ENCODE data around the gene FAM131B. TPM values are rescaled to one million over a fixed set of nuclear protein-coding genes. Genes with fewer than 3 reads are reported as not detected.
A peak's percentile ranks its signal among the peaks of the same experiment; 100 is the strongest.

The FAM131B gene
- total and polyA plus RNA-seq, 2 of the 8 experiments (the other 6 are each of a cell fraction or from before 2014, with no cell fraction given), result 23.1 to 38.2 TPM

GRCh38 chr7:143408252-143408685 lies 45.8 kb upstream of the FAM131B start:
- H3K56ac ChIP-seq (replicated peaks; ENCODE audit: insufficient read length, low read depth, low read length), result peak overlapping the region; percentile 56
- H4K8ac ChIP-seq (ENCODE audit: extremely low read depth, insufficient read depth, low read length), result peak overlapping the region; percentile 69
- 3% methylated on average over 16 of the region's 20 CpGs; no CpG with 5 or more reads in 1 of the 2 experiments for WGBS, 2 experiments (ENCODE audit: extremely low coverage in 1 of 2, insufficient coverage in 1 of 2, insufficient read length in 1 of 2, insufficient replicate concordance in 2 of 2, low coverage in 1 of 2, low lambda C conversion rate in 2 of 2, missing lambda C conversion rate in 1 of 2)
- FAIRE-seq, result no peak
- peak overlapping the region; percentile 4 for H4K5ac ChIP-seq (ENCODE audit: insufficient read length, low read depth, low read length)
- H4K91ac ChIP-seq (replicated peaks; ENCODE audit: insufficient read length, low read length), result peak overlapping the region; percentile 50
- H3K79me1 ChIP-seq (ENCODE audit: low read depth, low read length), result peaks cover 13% of the 10 kb centered on the region
- H3K27me3 ChIP-seq (replicated peaks in 1 of 4; ENCODE audit: control insufficient read depth in 3 of 4, extremely low read depth in 1 of 4, insufficient read depth in 3 of 4, low read length in 3 of 4), result no peaks in the 10 kb centered on the region
- peak overlapping the region; percentile 86 to 91 (median 88) for H3K4me3 ChIP-seq (ENCODE audit: extremely low read depth in 1 of 4, insufficient read depth in 2 of 4, low read depth in 3 of 4, low read length in 4 of 4)
- H2BK20ac ChIP-seq (ENCODE audit: low read length), result peak overlapping the region; percentile 53; the same call in 1 of the 2 replicates
- H3K18ac ChIP-seq (ENCODE audit: extremely low read depth, low read length), result peak overlapping the region; percentile 78
- H3K79me2 ChIP-seq (ENCODE audit: control insufficient read depth in 1 of 2, insufficient read depth in 2 of 2, low read length in 2 of 2), result peaks cover 0 to 44% of the 10 kb centered on the region in 2 experiments; a peak in 3 of 4 replicates
- H2BK5ac ChIP-seq (ENCODE audit: low read depth, low read length), result peak overlapping the region; percentile 94; the same call in 1 of the 2 replicates
- peak overlapping the region; percentile 75; the same call in 1 of the 2 replicates for H2BK12ac ChIP-seq (ENCODE audit: low read depth, low read length)
- peak overlapping the region; percentile 96; the same call in 1 of the 2 replicates for H2AK5ac ChIP-seq (ENCODE audit: low read depth, low read length)
- peak overlapping the region; percentile 29 for H2BK120ac ChIP-seq (replicated peaks; ENCODE audit: low read depth, low read length)
- H3K4ac ChIP-seq (replicated peaks; ENCODE audit: insufficient read length, low read depth, low read length), result peak overlapping the region; percentile 91
- no peak overlapping the region for H2AFZ ChIP-seq (ENCODE audit: low read length)
- H2BK15ac ChIP-seq (ENCODE audit: low read length), result peak overlapping the region; percentile 84
- H3K36me3 ChIP-seq (ENCODE audit: control insufficient read depth in 2 of 4, insufficient read depth in 4 of 4, low read length in 3 of 4), result peaks cover 0 to 7% (median 3%) of the 10 kb centered on the region in 4 experiments; a peak in 4 of 8 replicates
- H3K9ac ChIP-seq (replicated peaks in 1 of 4; ENCODE audit: extremely low read depth in 1 of 4, low read depth in 3 of 4, low read length in 3 of 4), result peak overlapping the region in 3 of 4 experiments; percentile 67 to 77 (median 74); a peak in 6 of 7 replicates
- peak overlapping the region; percentile 71 for H3K27ac ChIP-seq (ENCODE audit: low read depth, low read length)
- ChIA-PET POLR2A (ENCODE audit: partially characterized antibody) (interaction anchor here (0.8 to 25.2 kb wide), 14 partner anchors 8 to 120 kb away, joined by 3 to 518 read pairs (median 4); partner anchors contain the start of genes CASP2 and ZYX), CTCF (ENCODE audit: partially characterized antibody) (interaction anchor here (1.2 to 23.5 kb wide), 11 partner anchors 8 to 168 kb away, joined by 3 to 359 read pairs (median 7); partner anchors contain the start of gene ZYX)
- H3K4me1 ChIP-seq (replicated peaks in 1 of 4; ENCODE audit: control insufficient read depth in 3 of 4, insufficient read depth in 4 of 4, low read length in 3 of 4), result peaks cover 18 to 42% (median 31%) of the 10 kb centered on the region in 4 experiments
- TF ChIP-seq POLR2AphosphoS5 (IDR thresholded peaks at IDR 0.05; ENCODE audit: low read depth, low read length) (0 out of 2 replicates have a peak, but pooled peaks have one; percentile 4), PHF8 (conservative IDR thresholded peaks at IDR 0.05; ENCODE audit: low read depth, low read length) (0 out of 2 replicates have a peak, but pooled peaks have one; percentile 32), YY1 (IDR thresholded peaks at IDR 0.05; ENCODE audit: low read depth, low read length) (no peak), TEAD4 (IDR thresholded peaks at IDR 0.05; ENCODE audit: low read depth, low read length) (0 out of 2 replicates have a peak, but pooled peaks have one; percentile 4), GABPA (IDR thresholded peaks at IDR 0.05; ENCODE audit: borderline replicate concordance, insufficient read depth, low read length) (no peak), ASH2L (IDR thresholded peaks at IDR 0.05; ENCODE audit: low read length) (peak; percentile 25), KDM4A (IDR thresholded peaks at IDR 0.05; ENCODE audit: low read depth, low read length, severe bottlenecking) (peak; percentile 33)
- H3K4me2 ChIP-seq (ENCODE audit: insufficient read depth in 1 of 2, low read depth in 2 of 2, low read length in 2 of 2), result peak overlapping the region; percentile 96 to 98
- DNase-seq (ENCODE audit: low read depth in 1 of 2, low spot score in 2 of 2), result no peak
- H3K23me2 ChIP-seq (ENCODE audit: low read depth, low read length), result peaks cover 14% of the 10 kb centered on the region
- no peak overlapping the region for H3K14ac ChIP-seq (ENCODE audit: insufficient read length)
- H3K9me3 ChIP-seq (ENCODE audit: insufficient read depth in 2 of 2, low read depth in 1 of 2, low read length in 1 of 2), result no peaks in the 10 kb centered on the region
- peaks cover 3 to 6% of the 10 kb centered on the region in 2 experiments for H4K20me1 ChIP-seq (replicated peaks in 1 of 2; ENCODE audit: control insufficient read depth in 1 of 2, insufficient read depth in 2 of 2, low read length in 2 of 2)
- no peak overlapping the region for H3K23ac ChIP-seq (ENCODE audit: insufficient read length)
